Erythroblast (primary cell): ENCODE results near the gene ANKRD63.

Experiments used
- GATA1 ChIP-seq: IDR thresholded peaks from 2 replicates; pipeline ENCODE4 v1.6.1; 2011; ENCODE audit warnings: low read depth, mild to moderate bottlenecking, control low read depth, low read length, moderate library complexity
- POLR2A ChIP-seq: IDR thresholded peaks from 2 replicates; pipeline ENCODE4 v1.6.1; 2011; ENCODE audit warnings: mild to moderate bottlenecking, low read length

DNA sequence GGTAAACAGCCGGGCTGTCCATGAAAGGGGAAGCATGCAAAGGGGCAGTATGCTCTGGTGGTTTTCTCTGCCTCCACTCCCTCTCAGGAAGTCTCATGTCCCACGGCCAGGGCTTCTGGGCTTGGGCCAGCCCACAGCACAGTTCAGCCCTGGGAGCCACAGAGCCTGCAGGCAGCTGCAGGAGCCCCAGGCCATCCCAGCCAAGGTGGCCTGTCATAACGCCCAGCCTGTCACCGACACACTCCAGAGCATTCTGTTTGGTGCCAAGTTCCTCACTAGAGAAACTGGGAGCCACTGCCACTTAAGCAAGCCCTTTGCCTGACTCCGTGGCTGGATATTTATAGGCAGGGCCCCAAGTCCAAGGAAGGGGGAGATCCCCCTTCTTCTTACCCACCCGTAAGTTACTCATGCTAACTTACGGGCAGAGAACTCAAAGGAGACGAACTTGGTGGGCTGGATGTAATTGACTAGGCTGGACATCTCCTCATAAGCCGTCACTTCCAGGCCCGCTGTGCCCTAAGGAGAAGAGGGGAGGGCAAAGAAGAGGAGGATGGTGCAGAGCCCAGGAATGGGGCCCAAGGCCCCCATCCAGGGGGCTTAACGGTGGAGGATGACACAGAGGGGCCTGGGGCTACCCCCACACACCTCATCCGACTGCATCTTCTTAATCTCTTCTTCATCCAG lies 13.2 kb upstream of the ANKRD63 start:
- no peak for TF ChIP-seq POLR2A
- no peak for TF ChIP-seq GATA1
